Measurements from ENCODE around the gene NEURL3.
A peak's percentile ranks its signal among the peaks of the same experiment; 100 is the strongest.

The NEURL3 gene

DNA sequence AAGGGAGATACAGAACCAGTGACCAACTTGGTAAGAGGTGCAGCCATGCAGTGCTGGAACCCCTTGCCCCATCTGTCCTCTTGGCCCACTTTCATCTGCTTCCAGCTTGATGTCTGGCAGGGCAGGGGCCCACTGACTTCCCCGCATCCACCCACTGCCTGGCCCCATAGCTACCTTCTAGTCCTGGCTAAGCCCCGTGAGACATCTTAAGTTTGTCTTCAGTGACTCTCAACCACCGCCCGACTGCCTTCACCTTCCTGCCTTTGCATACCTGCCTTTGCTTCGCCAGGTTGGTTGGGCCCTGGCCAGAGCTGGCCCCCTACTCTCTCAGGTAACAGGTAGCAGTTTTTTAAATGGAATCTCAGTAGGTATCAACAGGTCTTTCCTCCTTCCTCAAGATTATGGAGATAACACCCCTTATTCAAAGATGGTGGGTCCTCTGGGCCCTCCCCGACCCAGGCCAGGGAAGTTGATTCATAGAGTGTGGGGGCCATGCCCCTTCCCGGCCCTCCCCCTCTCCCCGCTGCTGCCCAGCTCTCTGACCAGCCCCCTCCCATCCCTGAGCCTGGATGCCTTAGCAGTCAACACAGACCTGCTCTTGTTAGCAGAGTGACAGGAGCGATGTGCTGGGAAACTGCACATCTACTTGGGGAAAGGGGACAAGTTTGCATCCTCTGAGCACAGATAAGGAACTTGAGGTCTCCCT is 34.2 kb upstream of the NEURL3 start:
- no peak for DNase-seq

DNA sequence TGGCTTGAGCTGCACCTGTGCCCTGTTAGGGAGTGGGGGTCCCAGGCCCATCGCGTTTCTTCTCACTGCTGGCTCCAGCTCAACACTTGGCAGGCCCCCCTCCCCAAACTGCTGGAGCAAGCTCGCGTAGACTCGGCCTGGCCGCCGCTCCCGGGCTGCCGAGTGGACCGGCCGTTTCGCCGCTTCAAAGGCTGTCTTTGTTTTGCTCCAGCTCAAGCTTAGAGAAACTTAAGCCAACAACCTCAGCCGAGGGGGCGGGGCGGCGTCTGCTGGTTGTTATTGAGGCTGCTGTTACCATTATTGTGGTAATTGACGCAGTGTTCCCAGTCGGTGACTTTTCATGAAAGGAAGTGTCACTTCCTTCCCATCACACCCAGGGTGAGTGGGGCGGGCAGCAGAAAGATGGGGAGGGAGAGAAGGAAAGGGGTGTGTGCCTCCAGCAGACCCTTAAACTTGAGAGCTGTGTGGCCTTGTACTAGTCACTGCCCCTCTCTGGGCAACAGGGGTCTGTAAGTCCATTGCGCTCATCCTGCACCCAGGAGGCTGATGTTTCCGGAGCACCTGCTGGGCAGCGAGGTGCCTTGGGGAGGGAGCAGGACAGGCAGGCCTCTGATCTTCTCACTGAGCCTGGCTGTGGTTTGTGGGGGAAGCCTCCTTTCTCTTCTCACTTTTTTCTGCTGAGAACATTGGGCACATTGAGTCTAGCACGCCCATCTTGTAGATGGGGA is 33.5 kb upstream of the NEURL3 start:
- peak; percentile 89 for DNase-seq

- DNase-seq = peak; percentile 48
Measured at GRCh38 chr2:96537734-96538486, 32.8 kb upstream of the NEURL3 start.

DNA sequence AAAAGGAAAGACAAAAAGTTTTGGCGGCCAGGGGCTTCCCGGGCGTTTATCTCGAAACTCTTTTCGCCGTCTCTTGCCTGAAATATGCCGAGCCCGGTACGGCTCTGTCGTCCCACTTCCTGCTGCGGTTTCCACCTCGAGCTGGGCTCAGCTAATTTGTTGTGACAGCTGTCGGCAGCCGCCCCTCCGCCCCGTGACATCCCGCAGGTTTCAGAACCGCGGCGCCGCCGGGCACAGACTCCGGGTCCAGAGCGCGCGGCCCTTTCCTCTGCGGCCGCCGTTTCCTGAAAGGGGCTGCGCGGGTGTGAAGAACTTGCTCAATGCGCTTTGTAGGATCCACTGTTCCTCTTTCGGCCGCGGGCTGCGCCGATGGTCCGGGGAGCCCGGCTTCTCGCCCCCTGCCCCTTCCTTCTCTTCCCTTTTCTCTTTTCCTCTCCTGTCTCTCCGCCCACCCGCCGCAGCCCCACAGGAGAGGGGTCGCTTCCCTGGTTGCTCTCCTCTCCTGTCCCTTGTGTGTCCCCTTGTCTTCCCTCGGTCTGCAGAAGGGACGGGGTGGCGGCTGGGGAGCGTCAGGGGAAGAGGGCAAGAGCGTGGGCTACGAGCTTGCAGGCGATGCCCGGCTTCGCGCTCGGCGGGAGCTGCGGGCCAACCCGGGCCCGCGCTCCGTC is 32.0 kb upstream of the NEURL3 start:
- DNase-seq = peak; percentile 85

- peak; percentile 92 for DNase-seq
Measured at GRCh38 chr2:96536445-96537065, 31.4 kb upstream of the NEURL3 start, which contains the start of gene ARID5A. TSS of gene ARID5A (plus strand) at chr2:96536752. CDS start at chr2:96536827, 75 bp downstream.

DNA sequence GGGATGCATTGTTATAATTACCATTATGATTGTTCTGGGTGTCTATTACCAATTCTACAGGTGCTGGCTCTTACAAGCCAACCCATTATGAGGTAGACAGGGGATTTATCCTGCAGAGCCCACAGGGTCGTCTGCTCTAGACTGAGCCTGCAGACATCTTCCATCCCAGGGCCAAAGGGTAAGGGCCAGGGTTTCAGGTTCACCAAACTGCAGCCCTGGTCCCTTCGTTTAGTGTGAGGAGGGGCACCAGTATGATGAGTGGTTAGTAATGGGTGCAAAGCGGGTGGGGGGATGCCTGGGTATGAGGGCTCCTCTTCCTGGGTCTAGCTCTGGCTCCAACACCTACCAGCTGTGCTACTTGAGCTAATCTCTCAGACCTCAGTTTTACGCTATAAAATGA is 30.2 kb upstream of the NEURL3 start:
- DNase-seq = no peak

- no peak for DNase-seq
Measured at GRCh38 chr2:96534701-96535181, 29.6 kb upstream of the NEURL3 start.

DNA sequence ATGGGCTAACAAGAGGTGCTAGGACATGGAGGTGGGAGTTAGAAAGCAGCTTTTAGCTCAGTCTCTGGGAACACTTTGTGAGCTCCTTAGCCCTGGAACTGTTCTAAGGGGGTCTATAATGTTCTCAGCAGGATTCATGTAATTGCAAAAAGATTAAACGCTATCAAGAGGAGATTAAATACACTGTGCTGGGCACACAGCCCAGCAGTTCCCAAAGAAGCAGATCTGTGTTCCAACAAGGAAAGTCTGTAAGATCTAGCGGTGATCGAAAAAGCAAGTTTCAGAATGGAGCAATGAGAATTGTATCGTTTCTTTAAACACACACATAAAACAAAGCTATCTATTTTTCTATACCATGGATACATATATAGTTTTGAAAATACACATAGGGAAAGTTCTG is 29.0 kb upstream of the NEURL3 start:
- DNase-seq = no peak

GRCh38 chr2:96533292-96534073 is 28.3 kb upstream of the NEURL3 start:
- no peak for DNase-seq

DNA sequence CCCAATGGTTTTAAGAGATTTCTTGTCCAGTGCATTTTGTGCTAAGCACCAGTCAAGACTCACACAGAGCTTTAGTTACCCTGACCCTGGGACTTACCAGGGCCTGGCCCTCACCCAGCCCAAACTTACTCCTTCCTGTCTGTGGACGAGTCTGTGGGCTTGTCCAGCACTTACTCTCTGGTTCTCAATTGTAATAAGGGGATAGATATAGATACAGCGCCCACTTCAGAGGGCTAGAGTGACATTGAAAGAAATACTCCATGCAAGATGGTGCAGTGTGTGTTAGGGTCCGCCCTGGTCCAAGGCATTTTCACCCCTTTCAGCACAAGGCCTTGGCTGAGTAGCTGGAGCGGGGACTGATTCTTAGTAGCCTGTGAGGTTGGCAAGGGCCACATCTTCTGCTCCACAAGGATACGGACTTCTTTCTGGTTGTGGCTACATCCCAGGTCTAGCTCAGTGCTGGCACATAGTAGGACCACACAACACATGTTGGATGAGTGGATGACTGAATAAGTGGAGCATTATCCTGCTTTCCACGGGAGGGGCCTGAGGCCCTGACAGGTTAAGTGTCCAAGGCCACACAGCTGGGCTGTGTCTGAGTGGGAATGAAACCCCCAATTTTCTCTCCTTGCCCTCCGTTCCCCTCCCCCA is 27.6 kb upstream of the NEURL3 start:
- DNase-seq = no peak

DNA sequence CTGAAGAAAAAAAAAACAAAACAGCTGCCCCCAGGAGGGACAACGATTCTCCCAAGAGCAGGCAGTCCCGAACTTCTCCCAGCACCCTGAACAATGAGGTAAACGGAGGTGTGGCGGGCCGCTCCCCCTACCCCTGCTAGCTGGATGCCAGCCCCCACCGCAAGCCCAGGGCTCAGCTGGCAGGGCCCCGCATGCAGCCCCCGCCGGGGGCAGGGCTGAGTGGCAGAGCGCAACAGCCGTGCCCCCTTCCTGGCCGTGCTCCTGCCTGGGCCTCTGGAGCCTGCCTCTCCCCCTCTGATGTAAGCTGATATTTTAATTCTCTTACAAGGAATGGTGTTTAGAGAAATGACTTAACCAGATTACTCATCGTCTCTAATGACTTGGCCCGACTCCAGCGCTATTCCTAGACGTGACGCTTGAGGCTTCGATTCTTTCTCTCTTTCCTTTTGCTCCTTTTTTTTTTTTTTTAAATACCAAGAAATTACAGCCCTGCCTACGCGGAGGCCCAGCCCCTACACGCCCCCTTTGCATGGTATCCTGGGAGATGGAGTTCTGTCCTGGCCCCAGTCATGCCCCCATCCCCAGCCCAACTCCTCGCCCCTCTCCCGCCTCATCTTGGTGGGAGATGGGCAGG is 26.8 kb upstream of the NEURL3 start:
- DNase-seq = peak; percentile 91

- DNase-seq = no peak
Measured at GRCh38 chr2:96531366-96531765, 26.2 kb upstream of the NEURL3 start.

DNA sequence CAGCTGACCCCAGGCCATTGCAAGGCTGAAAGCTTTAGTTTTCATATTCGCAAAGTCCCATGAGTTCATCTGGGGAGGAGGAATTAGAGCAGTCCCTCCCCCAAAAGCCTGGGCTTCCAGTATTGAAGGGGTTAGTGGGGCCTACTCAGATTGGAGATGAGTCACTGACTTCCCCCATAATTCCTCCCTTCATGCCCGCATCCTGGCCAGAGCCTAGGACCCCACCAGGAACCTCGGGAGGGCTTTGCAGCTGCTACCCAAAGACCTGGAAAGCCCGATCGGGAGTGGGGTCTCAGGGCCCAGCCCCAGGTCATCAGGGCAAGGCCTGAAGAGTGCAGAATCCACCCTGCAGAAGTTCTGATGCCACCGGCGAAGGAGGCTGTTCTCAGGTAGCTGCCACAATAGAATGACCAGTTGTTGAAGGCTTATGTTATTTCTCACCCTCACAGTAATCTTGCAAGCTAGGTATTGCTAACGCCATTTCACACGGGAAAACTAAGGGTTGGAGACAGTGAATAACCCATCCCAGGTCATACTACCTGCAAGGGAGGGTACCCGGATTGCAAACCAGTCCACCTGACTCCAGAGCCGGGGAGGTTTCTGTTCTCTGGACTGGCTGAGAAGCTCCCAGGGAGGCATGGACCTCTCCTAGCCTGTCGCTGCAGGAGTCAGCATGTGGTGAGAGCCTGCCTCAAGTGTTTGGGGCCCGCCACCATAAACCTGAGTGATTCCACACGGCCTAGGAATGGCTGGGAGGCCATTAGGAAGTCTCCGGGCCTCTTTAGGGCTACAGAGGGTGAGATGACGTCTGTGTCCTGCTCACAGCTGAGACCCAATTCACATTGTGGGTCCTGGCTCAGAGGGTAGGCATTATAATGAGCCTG is 25.6 kb upstream of the NEURL3 start:
- no peak for DNase-seq

DNA sequence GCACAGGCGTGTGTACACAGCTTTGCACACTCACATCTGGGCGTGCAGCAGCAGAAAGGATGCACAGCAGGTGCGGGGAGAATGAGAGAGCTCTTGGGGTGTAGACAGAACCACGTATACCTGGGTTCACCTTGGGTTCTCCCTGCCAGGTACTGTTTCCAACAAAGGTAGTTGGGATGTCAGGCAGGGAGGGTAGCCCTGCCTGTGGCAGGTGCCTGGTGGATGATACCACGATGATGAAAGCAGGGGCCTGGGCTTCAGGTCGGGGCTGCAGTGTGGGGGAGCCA is 24.9 kb upstream of the NEURL3 start:
- DNase-seq = no peak

DNA sequence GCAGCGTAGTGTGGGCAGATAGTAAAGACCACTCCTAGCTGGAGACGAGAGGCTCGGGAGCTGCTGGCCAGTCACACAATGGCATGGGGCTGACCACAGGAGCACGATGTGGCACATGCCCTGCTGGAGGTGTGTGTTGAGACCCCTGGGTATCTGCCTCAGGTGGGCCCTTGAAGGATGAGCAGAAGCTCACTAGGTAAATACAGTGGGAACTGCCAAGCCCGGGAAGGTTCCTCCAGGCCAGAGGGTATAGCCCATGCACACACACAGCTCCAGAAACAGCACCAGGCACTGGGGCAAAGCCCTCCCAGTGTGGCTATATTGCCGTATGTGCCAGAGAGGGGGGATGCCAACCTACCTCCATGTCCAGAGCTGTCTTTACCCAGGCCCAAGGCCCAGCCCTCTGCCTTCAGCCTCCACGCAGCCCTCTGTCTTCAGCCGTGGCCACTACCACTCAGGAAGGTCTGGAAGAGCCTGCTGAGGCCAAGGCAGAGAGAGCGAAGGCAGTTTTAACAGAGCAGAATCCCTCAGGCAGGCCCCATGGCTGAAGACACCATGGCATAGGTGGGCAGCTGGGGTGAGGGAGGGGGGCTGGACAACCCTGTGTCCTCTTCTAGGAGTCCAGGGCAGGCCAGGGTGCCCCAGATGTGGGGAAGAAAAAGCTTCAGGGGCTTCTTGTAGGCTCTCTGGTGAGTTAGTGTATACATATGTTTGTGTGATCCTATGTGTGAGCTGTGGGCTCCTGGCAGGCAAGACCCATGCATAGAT is 24.4 kb upstream of the NEURL3 start:
- DNase-seq = no peak

- no peak for DNase-seq
Measured at GRCh38 chr2:96528700-96529375, 23.7 kb upstream of the NEURL3 start.

DNA sequence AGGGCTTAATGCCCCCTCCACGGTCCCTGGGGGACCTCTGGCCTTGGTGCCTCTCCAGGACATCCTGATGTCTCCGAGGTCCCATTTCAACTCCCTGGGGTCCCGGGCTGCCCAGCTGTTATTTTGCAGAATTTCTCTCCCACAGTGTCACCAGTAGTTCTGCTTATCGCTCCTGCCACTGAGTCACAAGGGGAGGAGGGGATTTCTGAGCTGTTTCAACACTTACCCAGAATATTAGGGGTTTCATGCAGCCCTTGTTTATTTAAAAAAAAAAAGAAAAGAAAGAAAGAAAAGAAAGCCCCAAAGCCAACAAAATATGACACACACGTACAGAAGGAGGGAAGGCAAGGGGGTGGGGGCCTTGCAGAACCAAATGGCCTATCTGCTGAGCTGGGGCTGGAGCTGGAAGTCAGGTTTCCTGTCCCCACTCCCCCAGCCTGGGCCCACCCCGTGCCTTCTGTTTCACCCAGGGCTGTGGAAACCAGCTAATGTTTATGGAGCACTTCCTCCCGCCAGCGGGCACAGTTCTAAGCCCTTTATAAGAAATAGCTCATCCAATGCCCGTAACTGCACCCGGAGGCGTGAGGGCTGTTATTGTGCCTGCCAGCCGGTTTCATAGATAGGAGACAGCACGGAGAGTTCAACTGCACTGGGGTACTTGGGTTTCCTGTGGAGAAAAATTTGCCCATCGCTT is 23.0 kb upstream of the NEURL3 start:
- DNase-seq = peak; percentile 89
